ENCODE data around the gene PFKFB2.

DNA sequence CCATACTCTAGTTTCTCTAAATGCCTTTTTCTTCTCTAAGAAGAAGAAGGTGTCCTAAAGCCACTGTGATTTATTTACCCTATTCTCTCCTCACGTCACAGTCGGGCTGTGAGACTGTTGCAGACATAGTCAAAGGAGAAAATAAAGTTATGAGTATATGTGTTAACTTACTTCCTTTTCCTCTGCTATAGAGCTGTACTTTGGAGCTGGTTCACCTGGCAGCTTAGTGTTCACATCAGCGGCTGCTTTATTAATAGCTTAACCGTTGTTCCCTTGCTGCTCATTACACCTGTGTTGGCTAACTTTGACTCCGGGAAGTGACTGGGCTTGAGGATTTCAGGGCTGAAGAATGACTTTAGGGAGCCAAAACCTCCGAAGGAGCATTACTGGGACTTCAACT lies 3.6 kb downstream of the PFKFB2 start:
- no peak for TF ChIP-seq ZNF23 (tag by site-specific recombination; IDR thresholded peaks at IDR 0.05; ENCODE audit: borderline replicate concordance)
- no peak for TF ChIP-seq REPIN1 (tag by site-specific recombination; IDR thresholded peaks at IDR 0.05; ENCODE audit: low read depth)
- no peak for TF ChIP-seq ZNF341 (tag by site-specific recombination; IDR thresholded peaks at IDR 0.05; ENCODE audit: low read depth)
- no peak for TF ChIP-seq ZNF571 (tag by site-specific recombination; IDR thresholded peaks at IDR 0.05)
- TF ChIP-seq PRDM1 (tag by site-specific recombination; IDR thresholded peaks at IDR 0.05) = no peak

Measured in HEK293 (cell line).